Measurements from ENCODE around the gene UBE2D2.

The UBE2D2 gene

DNA sequence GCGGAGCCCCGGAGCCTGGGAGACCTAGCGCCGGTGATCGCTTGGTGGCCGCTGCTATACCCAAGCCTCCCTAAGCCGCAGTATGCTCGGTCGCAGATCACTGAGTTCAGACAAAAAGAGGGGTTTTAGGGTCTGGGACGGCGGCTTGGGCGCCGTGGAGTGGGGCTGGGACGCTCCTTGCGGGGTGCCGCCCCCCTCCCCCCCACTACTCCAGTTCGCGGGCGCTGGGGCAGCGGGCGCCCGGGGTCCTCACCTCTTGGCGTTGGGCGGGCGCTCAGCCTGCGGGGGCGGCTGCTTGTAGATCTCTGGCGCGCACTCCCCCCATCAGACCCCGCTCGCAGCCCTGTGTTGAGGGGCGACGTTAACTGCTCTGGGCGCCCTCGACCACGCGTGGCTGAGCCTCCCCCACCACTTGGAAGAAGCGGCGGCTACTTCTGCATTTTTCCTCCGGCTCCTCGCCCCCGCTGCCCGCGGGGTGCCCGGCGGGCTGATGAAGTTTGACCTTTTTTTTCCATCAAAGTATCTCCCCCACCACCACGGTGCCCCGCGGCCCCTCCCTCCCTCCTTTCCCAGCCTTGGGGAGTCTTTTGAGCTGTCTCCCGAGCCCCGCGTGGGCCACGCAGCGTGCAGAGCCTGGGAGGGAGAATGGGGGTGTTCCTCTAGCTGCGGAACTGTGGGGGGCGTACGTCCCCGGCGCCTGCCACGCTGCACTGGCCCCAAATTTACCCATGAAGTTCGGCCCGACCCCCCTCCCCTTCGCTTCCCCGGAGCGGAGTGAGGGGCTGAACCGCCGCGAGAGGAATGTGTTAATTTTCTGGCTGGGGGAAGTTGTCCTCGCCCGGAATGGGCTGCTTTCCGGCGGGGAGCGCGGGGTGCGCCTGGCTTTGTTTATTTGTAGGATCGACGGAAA is 88.2 kb downstream of the UBE2D2 start:
- peak; percentile 85 for DNase-seq

DNA sequence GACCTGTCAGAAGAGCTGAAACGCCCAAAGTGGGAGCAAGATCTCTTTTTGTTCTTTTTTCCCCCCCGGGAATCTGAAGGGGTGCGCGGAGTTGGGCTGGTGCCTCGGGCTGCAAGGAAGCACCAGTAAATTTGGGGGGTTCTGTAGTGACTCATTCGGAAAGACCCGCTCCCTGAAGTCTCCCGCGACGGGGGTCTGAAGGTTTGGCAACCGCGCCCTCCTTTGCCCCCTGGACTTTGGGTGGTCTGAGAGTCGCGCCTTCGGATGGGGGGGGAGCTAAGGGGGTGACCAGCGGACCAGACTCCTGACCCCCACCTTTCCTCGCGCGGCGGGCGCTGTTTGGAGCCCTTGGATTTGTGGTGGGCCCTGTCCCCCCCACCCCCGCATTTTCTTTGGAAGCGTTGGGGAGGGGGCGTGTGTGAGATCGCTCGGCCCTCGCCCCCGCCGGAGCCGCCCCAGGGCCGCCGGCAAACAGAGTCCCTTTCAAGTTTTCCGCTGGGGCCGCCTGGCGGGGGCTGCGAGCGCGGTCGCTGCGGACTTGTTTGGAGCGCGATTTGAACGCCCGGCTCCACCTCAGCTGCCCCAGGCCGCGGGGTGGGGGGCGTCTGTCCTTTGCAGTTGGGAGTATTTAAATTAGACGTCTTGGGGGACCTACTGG is 89.0 kb downstream of the UBE2D2 start:
- peak; percentile 58 for DNase-seq

DNA sequence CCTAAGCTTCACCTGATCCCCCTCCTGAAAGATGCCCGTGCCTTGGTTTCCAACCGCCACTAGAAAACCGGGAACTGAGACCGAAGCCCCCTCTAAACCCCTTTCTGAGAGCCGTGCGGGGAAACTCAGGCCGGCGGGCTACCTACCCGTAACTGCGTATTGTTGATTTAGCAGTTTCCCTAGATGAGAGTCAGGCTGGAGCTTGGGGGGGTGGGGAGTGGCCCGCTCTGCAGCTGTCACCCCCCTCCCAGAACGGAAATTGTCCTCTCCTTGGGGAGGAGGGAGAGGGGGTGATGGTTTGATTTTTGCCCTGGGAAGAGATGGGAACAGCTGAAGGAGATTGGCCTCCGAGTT is 89.5 kb downstream of the UBE2D2 start:
- DNase-seq, result no peak

DNA sequence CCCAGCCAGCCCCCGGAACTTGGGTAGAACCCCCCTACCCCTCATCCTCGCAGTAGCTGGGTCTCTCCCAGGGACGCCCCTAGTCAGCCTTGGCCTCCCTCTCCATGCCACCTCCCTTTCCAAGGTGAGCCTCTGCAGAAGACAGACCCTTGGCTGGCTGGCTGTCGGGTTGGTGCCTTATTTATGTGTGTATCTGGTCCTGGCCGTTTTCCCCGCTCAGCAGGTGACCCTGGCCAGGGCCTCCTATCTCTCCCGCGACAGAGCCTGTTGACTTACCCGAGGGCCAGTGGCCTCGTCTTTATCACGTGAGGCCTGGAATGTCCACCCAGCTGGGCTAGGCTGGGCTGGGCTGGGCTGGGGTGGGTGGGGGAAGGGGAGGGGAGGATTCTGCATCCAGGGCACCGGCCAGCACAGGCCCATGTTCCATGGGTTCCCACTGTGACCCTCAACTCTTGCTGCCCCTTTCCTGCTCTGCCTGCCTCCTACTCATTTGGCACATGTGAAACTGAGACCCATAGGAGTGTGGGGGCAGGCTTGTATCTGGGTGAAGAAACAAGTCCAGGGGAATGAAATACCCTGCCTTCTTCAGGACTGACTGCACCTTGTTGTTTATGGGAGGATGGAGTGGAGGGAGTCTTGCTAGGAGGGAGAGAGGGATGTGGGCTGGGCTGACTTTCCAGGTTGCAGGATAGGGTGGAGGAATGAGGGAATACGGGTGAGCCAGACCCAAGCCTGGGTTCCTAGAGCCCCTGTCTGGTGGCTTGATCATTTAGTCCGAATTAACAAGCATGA is 90.1 kb downstream of the UBE2D2 start:
- peak; percentile 58 for DNase-seq

- peak; percentile 87 for DNase-seq
These were observed 91.0 kb downstream of the UBE2D2 start for GRCh38 chr5:139651853-139652787.

DNA sequence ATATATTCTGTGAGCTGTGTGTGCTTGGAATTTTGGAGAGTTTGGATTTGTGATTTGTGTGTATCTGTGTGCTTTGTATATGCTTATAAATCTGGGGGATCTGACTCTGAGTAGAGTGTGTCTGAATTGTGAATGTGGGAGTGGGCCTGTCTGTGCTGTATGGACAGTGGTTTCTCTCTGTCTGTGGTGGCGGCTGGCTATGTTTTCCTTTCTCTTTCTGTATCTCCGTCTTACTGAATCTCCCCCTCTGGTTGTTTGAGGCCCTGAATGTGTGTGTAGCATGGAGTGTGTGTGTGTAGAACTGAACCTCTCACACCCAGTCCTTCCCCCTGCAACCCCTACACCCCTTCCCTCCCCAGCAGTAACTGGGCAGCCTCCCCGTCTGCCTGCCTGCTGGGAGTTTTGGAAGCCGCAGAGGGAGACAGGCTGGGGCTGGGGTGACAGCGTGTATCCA is 91.7 kb downstream of the UBE2D2 start:
- peak; percentile 67 for DNase-seq

- DNase-seq, result no peak
These were observed 92.5 kb downstream of the UBE2D2 start for GRCh38 chr5:139653616-139654015.

GRCh38 chr5:139654464-139654863 is 93.3 kb downstream of the UBE2D2 start:
- DNase-seq, result no peak

DNA sequence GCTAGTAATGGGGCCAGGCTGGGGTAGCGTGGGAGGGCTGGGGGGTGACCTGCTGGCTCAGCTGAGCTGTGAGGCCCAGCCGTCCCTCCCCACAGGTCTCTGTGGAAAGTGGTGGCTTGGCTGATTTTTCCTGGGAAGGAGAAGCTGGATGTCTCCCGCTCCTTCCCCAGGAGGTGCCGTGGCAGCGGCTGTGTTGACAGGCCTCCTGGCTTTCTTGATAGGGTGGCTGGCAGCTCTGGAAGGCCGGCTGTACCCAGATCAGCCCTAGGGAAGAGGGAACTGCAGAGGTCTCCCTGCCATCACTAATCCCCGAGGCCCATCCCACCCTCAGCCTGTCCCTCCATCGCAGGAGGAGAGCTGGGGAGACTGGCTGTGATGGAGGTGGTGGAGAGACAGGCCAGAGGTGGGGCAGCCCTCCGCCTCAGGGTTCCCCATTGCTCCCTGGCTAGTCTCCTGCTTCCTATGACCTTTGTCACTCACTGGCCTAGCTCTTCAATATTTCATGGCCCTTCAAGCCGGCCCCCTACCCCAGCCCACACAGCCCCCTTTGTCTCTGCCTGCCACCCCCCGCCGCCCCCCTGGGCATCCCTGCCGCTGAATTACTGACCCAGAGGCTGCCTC is 93.8 kb downstream of the UBE2D2 start:
- no peak for DNase-seq

- no peak for DNase-seq
These were observed 94.7 kb downstream of the UBE2D2 start for GRCh38 chr5:139655727-139656271.

- DNase-seq, result no peak
These were observed 96.5 kb downstream of the UBE2D2 start for GRCh38 chr5:139657363-139658321.

- peak; percentile 62 for DNase-seq
These were observed 97.4 kb downstream of the UBE2D2 start for GRCh38 chr5:139658501-139658927.

DNA sequence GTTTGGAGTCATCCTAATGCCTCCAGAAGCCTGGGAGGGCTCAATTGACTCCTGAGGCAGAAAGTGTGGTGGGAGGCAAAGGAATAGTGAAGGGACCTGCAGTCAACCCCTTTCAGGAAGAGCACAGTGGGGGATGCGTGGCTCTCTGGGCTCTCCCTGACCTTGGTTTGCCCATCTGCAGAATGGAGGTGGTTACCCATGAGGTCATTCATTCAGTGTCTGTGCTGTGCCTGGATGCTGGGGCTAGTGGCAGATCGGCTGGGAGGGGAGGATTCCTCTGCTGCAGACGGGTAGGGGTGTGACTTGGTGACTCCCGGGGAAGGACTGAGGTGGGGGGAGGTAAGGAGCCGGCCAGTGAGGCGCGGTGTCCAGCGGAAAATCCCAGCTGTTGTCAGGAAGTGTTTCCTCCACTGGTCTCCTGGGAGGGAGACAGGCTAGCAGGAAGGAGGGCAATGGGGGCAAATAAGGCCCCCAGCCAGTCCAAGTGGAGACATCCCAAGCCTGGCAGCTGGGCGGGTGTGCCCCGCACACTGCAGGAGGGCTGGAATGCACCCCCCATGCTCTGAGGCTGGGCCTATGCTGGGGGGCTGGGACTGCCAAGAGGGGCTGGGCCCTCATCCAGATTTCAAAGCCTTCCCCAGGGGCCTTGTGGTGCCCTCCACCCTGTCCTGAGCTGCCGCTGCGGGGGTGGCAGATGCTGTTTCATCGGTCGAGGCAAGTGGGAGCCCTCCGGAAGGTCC is 98.0 kb downstream of the UBE2D2 start:
- peak; percentile 74 for DNase-seq

- DNase-seq, result no peak
These were observed 98.6 kb downstream of the UBE2D2 start for GRCh38 chr5:139659695-139660101.

- DNase-seq, result peak; percentile 56
These were observed 99.2 kb downstream of the UBE2D2 start for GRCh38 chr5:139660105-139660922.

DNA sequence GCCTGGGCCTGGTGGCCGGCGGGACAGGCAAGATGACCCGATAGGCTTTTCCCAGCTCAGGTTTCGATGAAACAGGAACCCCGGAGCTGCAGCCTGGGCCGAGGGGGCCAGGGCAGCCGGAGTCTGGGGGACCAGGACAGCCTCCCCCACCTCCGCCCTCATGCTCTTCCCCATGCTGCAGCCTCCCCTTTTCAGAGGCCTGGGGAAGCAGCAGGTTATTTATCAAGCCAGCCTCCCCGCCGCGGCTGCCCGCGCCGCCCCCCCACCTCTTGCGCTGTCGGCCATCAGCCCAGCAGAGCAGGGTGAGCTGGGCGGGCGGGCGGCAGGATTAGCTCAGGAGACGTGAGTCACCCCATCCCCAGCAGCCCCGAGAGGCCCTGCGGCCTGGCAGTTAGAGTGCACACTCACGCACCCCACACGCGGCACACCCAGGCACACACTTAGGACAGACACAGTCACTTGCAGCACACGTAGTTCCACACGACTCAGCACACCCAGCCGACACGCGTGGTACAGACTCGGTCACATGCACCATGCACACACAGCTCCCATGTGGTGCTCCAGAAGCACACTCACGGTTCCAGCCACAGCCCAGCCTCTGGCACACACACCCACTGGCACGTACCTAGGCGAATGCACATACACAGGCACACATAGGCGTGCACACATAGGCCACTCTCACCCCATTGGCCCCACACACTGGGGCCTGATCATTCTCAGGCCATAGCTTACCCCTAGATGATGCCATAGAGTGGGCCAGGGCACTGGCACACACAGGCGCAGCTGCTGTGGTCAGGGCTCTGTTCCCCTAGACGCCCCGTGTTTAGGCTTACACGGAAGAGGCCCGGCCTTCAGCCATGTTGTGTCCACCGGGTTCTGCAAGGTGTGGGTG is 100.0 kb downstream of the UBE2D2 start:
- peak; percentile 92 for DNase-seq

- DNase-seq, result no peak
These were observed 101.5 kb downstream of the UBE2D2 start for GRCh38 chr5:139662617-139663016.
